Natural killer cell (primary cell): ENCODE measurements around the gene CHST12. TPM values are rescaled to one million over a fixed set of nuclear protein-coding genes. Genes with fewer than 3 reads are reported as not detected.

ENCODE experiments used
- ATAC-seq, 3 donors: fragments of 150-1000 bp in 2 of 3; fragments of 200-7000 bp in 1 of 3; cut with Tn5 transposase; 1 replicate in 1 of 3; 2 replicates in 2 of 3; pipeline ENCODE4 v1.10.0; 2021; ENCODE audit warnings: mild to moderate bottlenecking in 2 of 3, moderate library complexity in 2 of 3
- DNase-seq, 2 donors: peaks; one replicate each; pipeline versions ENCODE4 v3.0.0 to v3.0.0-alpha.2; 2013 to 2021; ENCODE audit warnings: mixed read lengths in 1 of 2
- H3K27ac ChIP-seq: one replicate; pipeline ENCODE4 v1.5.1; 2013; ENCODE audit warnings: mild to moderate bottlenecking, low read length
- H3K27me3 ChIP-seq: one replicate; pipeline ENCODE4 v1.6.1; 2013; ENCODE audit warnings: low read length; ENCODE audit not compliant: control insufficient read depth, insufficient read depth
- H3K36me3 ChIP-seq: one replicate; pipeline ENCODE4 v1.6.1; 2013; ENCODE audit warnings: low read length; ENCODE audit not compliant: control insufficient read depth, insufficient read depth
- H3K4me1 ChIP-seq: one replicate; pipeline ENCODE4 v1.6.1; 2013; ENCODE audit warnings: low read length; ENCODE audit not compliant: control insufficient read depth, insufficient read depth
- H3K4me3 ChIP-seq: one replicate; pipeline ENCODE4 v1.5.1; 2013; ENCODE audit warnings: low read length
- H3K9me3 ChIP-seq: one replicate; pipeline ENCODE4 v1.6.1; 2013; ENCODE audit warnings: low read length; ENCODE audit not compliant: control insufficient read depth, insufficient read depth
- H3K27ac Mint-ChIP-seq, 2 donors: one replicate each; pipeline ENCODE4 v1.8.0; 2022; ENCODE audit warnings: mild to moderate bottlenecking in 2 of 2, mixed read lengths in 2 of 2, moderate library complexity in 1 of 2
- H3K27me3 Mint-ChIP-seq, 2 donors: one replicate each; pipeline ENCODE4 v1.8.0; 2022; ENCODE audit warnings: low read depth in 2 of 2, mixed read lengths in 2 of 2
- H3K36me3 Mint-ChIP-seq: one replicate; pipeline ENCODE4 v1.8.0; 2022; ENCODE audit warnings: mixed read lengths
- H3K4me1 Mint-ChIP-seq, 2 donors: one replicate each; pipeline ENCODE4 v1.8.0; 2022; ENCODE audit warnings: mixed read lengths in 2 of 2
- H3K4me3 Mint-ChIP-seq: one replicate; pipeline ENCODE4 v1.8.0; 2022; ENCODE audit warnings: mild to moderate bottlenecking, moderate library complexity, mixed read lengths
- H3K9me3 Mint-ChIP-seq, 2 donors: one replicate each; pipeline ENCODE4 v1.8.0; 2022; ENCODE audit warnings: mixed read lengths in 2 of 2
- CTCF ChIP-seq: fragments of 200-600 bp; IDR thresholded peaks from one replicate; pipeline ENCODE4 v1.8.0; 2022; ENCODE audit warnings: antibody characterized with exemption
- WGBS: methylation state at CpG from one replicate; pipeline ENCODE4 v1.1.7; 2013; ENCODE audit warnings: missing lambda C conversion rate; ENCODE audit not compliant: insufficient coverage; 5-methylcytosine and 5-hydroxymethylcytosine counted together
- intact Hi-C: fragments of 100-400 bp; cut with micrococcal nuclease; formaldehyde crosslinking; loops from one replicate; pipeline ENCODE4 v1.14.2; 2022
- total RNA-seq, 4 donors: library from RNA; stranded (reverse); fragments of 120-200 nt in 1 of 4; gene quantifications; one replicate each; pipeline versions ENCODE4 v1.2.3 to v1.2.4, GENCODE V29; 2013 to 2022

CHST12 gene
- total RNA-seq, 3 donors from 2014 or later (not counting 1 experiment from before 2014, with no cell fraction given), result 102 to 159 (median 124) TPM

- no peak overlapping the region for H3K4me3 ChIP-seq
- peaks cover 0 to 5% of the 10 kb centered on the region in 2 donors for H3K27me3 Mint-ChIP-seq
- no peaks in the 10 kb centered on the region for H3K36me3 ChIP-seq
- no peak for TF ChIP-seq CTCF
- intact Hi-C loops, result loop anchor here (5.0 kb wide), 3 partner anchors 47 to 207 kb away; partner anchors contain the start of genes BRAT1 and IQCE
- no peak overlapping the region for H3K27ac ChIP-seq
- peaks cover 0 to 18% of the 10 kb centered on the region in 2 donors for H3K4me1 Mint-ChIP-seq
- H3K4me3 Mint-ChIP-seq, result no peak overlapping the region
- ATAC-seq (no peak), DNase-seq (no peak)
- no peaks in the 10 kb centered on the region for H3K9me3 Mint-ChIP-seq
- 91% methylated on average over 16 of the region's 18 CpGs for WGBS
- peaks cover 19% of the 10 kb centered on the region for H3K4me1 ChIP-seq
- no peak overlapping the region for H3K27ac Mint-ChIP-seq
- H3K9me3 ChIP-seq, result no peaks in the 10 kb centered on the region
- no peaks in the 10 kb centered on the region for H3K36me3 Mint-ChIP-seq
- no peaks in the 10 kb centered on the region for H3K27me3 ChIP-seq
Observed at GRCh38 chr7:2475678-2476015, 72.2 kb downstream of the CHST12 start.

DNA sequence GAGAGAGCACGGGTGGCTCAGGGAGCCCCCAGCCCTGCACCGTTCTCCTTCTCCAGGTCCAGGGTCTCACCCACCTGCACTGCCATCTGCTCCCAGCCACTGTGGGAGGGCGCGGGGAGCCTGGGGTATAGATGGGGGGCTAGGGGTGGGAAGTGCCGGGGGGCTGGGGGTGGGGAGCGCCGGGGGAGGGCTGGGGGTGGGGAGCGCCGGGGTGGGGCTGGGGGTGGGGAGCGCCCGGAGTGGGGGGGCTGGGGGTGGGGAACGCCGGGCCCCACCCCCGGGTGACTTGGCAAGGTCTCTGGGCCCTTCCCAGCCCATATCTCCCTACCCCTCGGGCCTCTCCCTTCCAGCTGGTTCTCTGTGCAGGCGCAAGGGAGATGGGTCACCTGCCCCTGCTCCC lies 72.9 kb downstream of the CHST12 start, which contains the start of gene GRIFIN:
TSS of gene GRIFIN (minus strand) at position 101 of the 400 bp plus-strand sequence. CDS start at position 86, 15 bp downstream.
- Histone ChIP-seq H3K4me1 (peaks cover 19% of the 10 kb centered on the region), H3K27me3 (no peaks in the 10 kb centered on the region), H3K36me3 (no peaks in the 10 kb centered on the region), H3K27ac (no peak within 1 kb of the TSS), H3K4me3 (no peak within 1 kb of the TSS), H3K9me3 (no peaks in the 10 kb centered on the region)
- intact Hi-C loops, result loop anchor here (5.0 kb wide), 3 partner anchors 46 to 206 kb away; partner anchors contain the start of genes BRAT1 and IQCE
- DNase-seq (no peak), ATAC-seq (no peak)
- 73% methylated on average over 7 of the region's 16 CpGs for WGBS
- Mint-ChIP-seq H3K27ac (no peak within 1 kb of the TSS), H3K27me3 (peaks cover 0 to 3% of the 10 kb centered on the region in 2 donors), H3K4me1 (peaks cover 0 to 18% of the 10 kb centered on the region in 2 donors), H3K4me3 (peak within 1 kb of the TSS; percentile 13), H3K9me3 (no peaks in the 10 kb centered on the region), H3K36me3 (no peaks in the 10 kb centered on the region)
- TF ChIP-seq CTCF, result no peak

DNA sequence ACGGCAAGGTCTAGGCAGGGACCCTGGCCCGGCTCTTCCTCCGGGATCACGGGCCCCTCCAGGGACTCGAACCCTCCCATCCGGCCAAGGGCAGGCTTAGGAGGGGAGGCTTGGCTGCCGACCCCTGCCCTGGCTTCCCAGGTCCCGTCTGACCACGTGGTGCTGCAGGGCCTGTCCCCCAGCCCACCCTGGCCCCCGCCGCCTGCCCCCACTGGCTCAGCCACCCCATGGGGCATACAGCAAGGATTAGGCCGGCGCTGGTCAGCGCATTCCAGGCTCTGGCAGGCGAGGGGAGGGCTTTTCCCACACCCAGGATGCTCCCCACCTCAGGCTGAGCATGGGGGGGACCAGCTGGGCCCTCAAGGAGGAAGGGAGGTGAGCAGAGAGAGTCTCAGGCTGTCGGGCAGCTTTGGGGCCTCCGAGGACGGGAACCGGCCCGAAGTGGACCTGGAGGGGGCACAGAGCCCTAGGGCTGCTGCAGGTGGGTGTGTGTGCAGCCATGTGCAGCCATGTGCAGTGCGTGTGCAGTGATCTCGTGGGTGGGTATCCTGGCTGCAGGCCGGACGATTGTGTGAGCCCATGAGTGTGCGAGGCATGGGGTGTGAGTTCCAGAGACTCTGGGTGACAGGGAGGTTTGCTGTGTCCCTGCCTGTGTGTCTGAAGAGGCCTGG lies 73.5 kb downstream of the CHST12 start:
- Mint-ChIP-seq H3K36me3 (no peaks in the 10 kb centered on the region), H3K9me3 (no peaks in the 10 kb centered on the region), H3K27me3 (peaks cover 0 to 3% of the 10 kb centered on the region in 2 donors), H3K4me1 (peaks cover 0 to 18% of the 10 kb centered on the region in 2 donors), H3K27ac (no peak overlapping the region), H3K4me3 (peak overlapping the region; percentile 13)
- Histone ChIP-seq H3K27ac (no peak overlapping the region), H3K9me3 (no peaks in the 10 kb centered on the region), H3K27me3 (no peaks in the 10 kb centered on the region), H3K4me3 (no peak overlapping the region), H3K36me3 (no peaks in the 10 kb centered on the region), H3K4me1 (peaks cover 19% of the 10 kb centered on the region)
- no peak for ATAC-seq
- intact Hi-C loops, result loop anchor here (1.0 to 5.0 kb wide), 4 partner anchors 45 to 232 kb away; partner anchors contain the start of genes BRAT1 and IQCE
- 85% methylated on average over 25 of the region's 25 CpGs for whole genome bisulfite sequencing
- no peak for TF ChIP-seq CTCF
- DNase-seq, result no peak
